SK-N-SH (cell line): ENCODE results near the gene GAB2. TPM values are rescaled to one million over a fixed set of nuclear protein-coding genes. Genes with fewer than 3 reads are reported as not detected.

Experiments
- CTCF ChIA-PET: fragments of 300-600, 350-600 bp; formaldehyde crosslinking; extraction: SDS; loops from one replicate; lab custom pipeline; 2021; lab: Yijun Ruan, JAX
- POLR2A ChIA-PET: fragments of 350-600 bp; sonication (Branson Sonifier 250); formaldehyde crosslinking; extraction: SDS; loops from one replicate; lab custom pipeline; 2020; ENCODE audit warnings: antibody characterized with exemption, inconsistent platforms; lab: Yijun Ruan, JAX
- DNase-seq: peaks from one replicate; pipeline ENCODE4 v3.0.0; 2012
- H2AFZ ChIP-seq: fragments of 200-600 bp; sonication (generic); 2 replicates; pipeline ENCODE4 v1.8.1; 2016; ENCODE audit warnings: antibody characterized with exemption, mild to moderate bottlenecking, low read depth
- H3F3A ChIP-seq: fragments of 200-600 bp; sonication (generic); replicated peaks from 2 replicates; pipeline ENCODE3; 2016; ENCODE audit warnings: antibody characterized with exemption, mild to moderate bottlenecking; ENCODE audit not compliant: insufficient read depth
- H3K27ac ChIP-seq, 2 experiments: fragments of 200-500 bp in 1 of 2; fragments of 200-600 bp in 1 of 2; sonication (Bioruptor generic) in 1 of 2; sonication (generic), shearing (Covaris generic) in 1 of 2; 2 replicates each; pipeline versions ENCODE4 v1.5.1 to v1.6.1; 2014 to 2016; ENCODE audit warnings: low read depth in 2 of 2, inconsistent platforms in 1 of 2, low read length in 1 of 2, mild to moderate bottlenecking in 1 of 2, mixed read lengths in 1 of 2
- H3K27me3 ChIP-seq: fragments of 200-600 bp; sonication (generic), shearing (Covaris generic); 2 replicates; pipeline ENCODE4 v1.6.1; 2016; ENCODE audit warnings: mixed run types; ENCODE audit not compliant: insufficient read depth
- H3K36me3 ChIP-seq, 2 experiments: fragments of 200-500 bp in 1 of 2; fragments of 200-600 bp in 1 of 2; sonication (Bioruptor generic) in 1 of 2; sonication (generic) in 1 of 2; replicated peaks in 1 of 2; 2 replicates each; pipeline versions ENCODE3 to v1.5.1; 2014 to 2016; ENCODE audit warnings: low read length in 1 of 2, mild to moderate bottlenecking in 1 of 2; ENCODE audit not compliant: insufficient read depth in 2 of 2, control insufficient read depth in 1 of 2
- H3K4me1 ChIP-seq, 2 experiments: fragments of 200-500 bp in 1 of 2; fragments of 200-600 bp in 1 of 2; sonication (Bioruptor generic) in 1 of 2; sonication (generic), shearing (Covaris generic) in 1 of 2; 2 replicates each; pipeline versions ENCODE4 v1.5.1 to v1.6.1; 2014 to 2016; ENCODE audit warnings: low read depth in 1 of 2, low read length in 1 of 2, mixed run types in 1 of 2; ENCODE audit not compliant: insufficient read depth in 2 of 2, control insufficient read depth in 1 of 2
- H3K4me2 ChIP-seq: fragments of 200-600 bp; sonication (generic), shearing (Covaris generic); 2 replicates; pipeline ENCODE4 v1.6.1; 2017; ENCODE audit warnings: mixed run types
- H3K4me3 ChIP-seq, 2 experiments: fragments of 200-500 bp in 1 of 2; fragments of 200-600 bp in 1 of 2; sonication (Bioruptor generic) in 1 of 2; sonication (generic), shearing (Covaris generic) in 1 of 2; 2 replicates each; pipeline versions ENCODE4 v1.5.1 to v1.8.1; 2014 to 2016; ENCODE audit warnings: low read depth in 2 of 2, inconsistent platforms in 1 of 2, low read length in 1 of 2, mild to moderate bottlenecking in 1 of 2, mixed read lengths in 1 of 2, moderate library complexity in 1 of 2
- H3K79me2 ChIP-seq: fragments of 200-600 bp; sonication (generic); 2 replicates; pipeline ENCODE4 v1.8.1; 2017; ENCODE audit warnings: mild to moderate bottlenecking; ENCODE audit not compliant: insufficient read depth
- H3K9ac ChIP-seq: fragments of 200-600 bp; sonication (generic); 2 replicates; pipeline ENCODE4 v1.6.1; 2017; ENCODE audit warnings: mixed run types
- H3K9me2 ChIP-seq: fragments of 200-600 bp; sonication (generic); 2 replicates; pipeline ENCODE4 v1.6.1; 2017; ENCODE audit warnings: mixed run types
- H3K9me3 ChIP-seq: fragments of 200-600 bp; sonication (generic); 2 replicates; pipeline ENCODE4 v1.6.1; 2017; ENCODE audit warnings: mixed run types, mild to moderate bottlenecking, moderate library complexity
- H4K20me1 ChIP-seq: fragments of 200-600 bp; sonication (generic); 2 replicates; pipeline ENCODE4 v1.6.1; 2017; ENCODE audit warnings: mild to moderate bottlenecking, mixed run types; ENCODE audit not compliant: insufficient read depth
- FOXM1 ChIP-seq: IDR thresholded peaks from 2 replicates; pipeline ENCODE4 v1.4.0; 2012; ENCODE audit warnings: low read depth, mild to moderate bottlenecking
- NFIC ChIP-seq: IDR thresholded peaks from 2 replicates; pipeline ENCODE4 v1.4.0; 2012; ENCODE audit warnings: borderline replicate concordance
- NRF1 ChIP-seq: IDR thresholded peaks from 2 replicates; pipeline ENCODE4 v1.6.1; 2012; ENCODE audit warnings: low read depth, mild to moderate bottlenecking, low read length
- RAD21 ChIP-seq: IDR thresholded peaks from 2 replicates; pipeline ENCODE4 v1.6.1; 2012; ENCODE audit warnings: mild to moderate bottlenecking, low read length
- RCOR1 ChIP-seq: fragments of 150-350 bp; IDR thresholded peaks from 2 replicates; pipeline ENCODE4 v1.6.1; 2017; ENCODE audit warnings: antibody characterized with exemption, low read length
- TAF1 ChIP-seq: IDR thresholded peaks from 2 replicates; pipeline ENCODE4 v1.6.1; 2012; ENCODE audit warnings: low read depth, mild to moderate bottlenecking, low read length, moderate library complexity, borderline replicate concordance
- USF1 ChIP-seq: IDR thresholded peaks from 2 replicates; pipeline ENCODE4 v1.4.0; 2012; ENCODE audit warnings: low read depth, borderline replicate concordance
- WGBS: methylation state at CpG from one replicate; pipeline ENCODE4 v1.1.6; 2017; ENCODE audit warnings: low lambda C conversion rate; 5-methylcytosine and 5-hydroxymethylcytosine counted together
- polyA plus RNA-seq, 3 experiments: library from polyadenylated mRNA; depleted of rRNA; stranded (reverse); fragments of >200 nt; gene quantifications; 2 replicates each; pipeline ENCODE4 v1.2.3, GENCODE V29; 2012

Gene GAB2
- polyA plus RNA-seq, 1 of the 3 experiments (the other 2 are of a cell fraction): 5.6 TPM

GRCh38 chr11:78429660-78430059 is 12.0 kb upstream of the GAB2 start:
- Histone ChIP-seq H3K27me3 (no peaks in the 10 kb centered on the region), H4K20me1 (no peaks in the 10 kb centered on the region), H3K36me3 (no peaks in the 10 kb centered on the region), H3K9me3 (no peaks in the 10 kb centered on the region), H3K9ac (no peak overlapping the region), H3K27ac (peak overlapping the region in 1 of 2 experiments; percentile 100; a peak in 2 of 4 replicates), H3K4me1 (peaks cover 17 to 54% of the 10 kb centered on the region in 2 experiments), H2AFZ (no peak overlapping the region), H3K9me2 (no peaks in the 10 kb centered on the region)
- POLR2A ChIA-PET: interaction anchor here (2.1 kb wide), 1 partner anchor 13 kb away, joined by 8 read pairs; the partner anchor contains the start of gene GAB2
- DNase-seq: no peak
- WGBS: 76% methylated on average over 4 of the region's 4 CpGs
- TF ChIP-seq NRF1 (no peak), FOXM1 (no peak), NFIC (no peak)
- TF ChIP-seq, all 33 proteins: peak for 0
- Histone ChIP-seq H3F3A (no peaks in the 10 kb centered on the region), H3K79me2 (no peaks in the 10 kb centered on the region), H3K4me3 (no peak overlapping the region), H3K4me2 (no peak overlapping the region)
- CTCF ChIA-PET: interaction anchor here (1.4 to 6.3 kb wide), 3 partner anchors 9 to 135 kb away, joined by 4 to 39 read pairs (median 21); partner anchors contain the start of gene GAB2

GRCh38 chr11:78429209-78429608 is 11.6 kb upstream of the GAB2 start:
- Histone ChIP-seq H3K4me2 (no peak overlapping the region), H3F3A (no peaks in the 10 kb centered on the region), H3K4me1 (peaks cover 21 to 58% of the 10 kb centered on the region in 2 experiments), H3K9ac (no peak overlapping the region), H3K9me3 (no peaks in the 10 kb centered on the region), H3K27ac (peak overlapping the region in 1 of 2 experiments; percentile 100; a peak in 2 of 4 replicates), H4K20me1 (no peaks in the 10 kb centered on the region), H3K36me3 (no peaks in the 10 kb centered on the region), H2AFZ (no peak overlapping the region), H3K27me3 (no peaks in the 10 kb centered on the region), H3K9me2 (no peaks in the 10 kb centered on the region), H3K79me2 (no peaks in the 10 kb centered on the region), H3K4me3 (no peak overlapping the region)
- DNase-seq: no peak
- CTCF ChIA-PET: interaction anchor here (1.4 to 6.3 kb wide), 3 partner anchors 8 to 135 kb away, joined by 4 to 39 read pairs (median 21); partner anchors contain the start of gene GAB2
- TF ChIP-seq RCOR1 (no peak), RAD21 (no peak)
- POLR2A ChIA-PET: interaction anchor here (2.1 kb wide), 1 partner anchor 12 kb away, joined by 8 read pairs; the partner anchor contains the start of gene GAB2

GRCh38 chr11:78428773-78429172 is 11.2 kb upstream of the GAB2 start:
- Histone ChIP-seq H3F3A (no peaks in the 10 kb centered on the region), H3K9me2 (no peaks in the 10 kb centered on the region), H4K20me1 (no peaks in the 10 kb centered on the region), H3K4me2 (no peak overlapping the region), H3K9ac (no peak overlapping the region), H3K27me3 (no peaks in the 10 kb centered on the region), H3K27ac (peak overlapping the region in 1 of 2 experiments; percentile 100; a peak in 2 of 4 replicates), H3K4me1 (peaks cover 24 to 59% of the 10 kb centered on the region in 2 experiments), H2AFZ (no peak overlapping the region), H3K4me3 (no peak overlapping the region)
- CTCF ChIA-PET: interaction anchor here (3.3 to 6.3 kb wide), 2 partner anchors 11 to 136 kb away, joined by 21 to 39 read pairs; partner anchors contain the start of gene GAB2
- 96% methylated on average over 3 of the region's 3 CpGs for WGBS
- no peak for DNase-seq
- TF ChIP-seq USF1 (no peak), NFIC (no peak), TAF1 (no peak), RCOR1 (no peak)
- TF ChIP-seq, all 33 proteins: peak for 0
- Histone ChIP-seq H3K9me3 (no peaks in the 10 kb centered on the region), H3K79me2 (no peaks in the 10 kb centered on the region), H3K36me3 (no peaks in the 10 kb centered on the region)
- POLR2A ChIA-PET: no interaction called here
